Spleen (tissue), 7 donors: Measurements from ENCODE around the gene COLEC12.

Experiments used
- POLR2A ChIP-seq, 3 donors: fragments of 450-650 bp; IDR thresholded peaks; one replicate each; pipeline ENCODE4 v1.5.1; 2017; ENCODE audit warnings: antibody characterized with exemption in 3 of 3, mild to moderate bottlenecking in 1 of 3
- POLR2AphosphoS5 ChIP-seq, 3 donors: sonication (generic); formaldehyde crosslinking; IDR thresholded peaks; one replicate each; pipeline ENCODE4 v1.5.1; 2017; ENCODE audit warnings: antibody characterized with exemption in 3 of 3
- TF ChIP-seq, protein P1 (sequence below), 11 experiments: fragments of 200-600 bp in 7 of 11; fragments of 450-650 bp in 4 of 11; sonication (generic) in 4 of 11; IDR thresholded peaks in 8 of 11; conservative IDR thresholded peaks in 3 of 11; 1 replicate in 7 of 11; 2 replicates in 4 of 11; pipeline versions ENCODE4 v1.4.0 to v1.8.0; 2016 to 2021; ENCODE audit warnings: antibody characterized with exemption in 11 of 11, inconsistent platforms in 4 of 11, mild to moderate bottlenecking in 1 of 11
- donor health status: DM: no; HTN: no; CAD: no; lungs with moderate emphysema.
- donor health status: DM: no; HTN: no; CAD: no.
- donor health status: DM: no; HTN: no; CAD: no.

- no peak for TF ChIP-seq POLR2A (IDR thresholded peaks at IDR 0.05)
- TF ChIP-seq, protein P1, sequence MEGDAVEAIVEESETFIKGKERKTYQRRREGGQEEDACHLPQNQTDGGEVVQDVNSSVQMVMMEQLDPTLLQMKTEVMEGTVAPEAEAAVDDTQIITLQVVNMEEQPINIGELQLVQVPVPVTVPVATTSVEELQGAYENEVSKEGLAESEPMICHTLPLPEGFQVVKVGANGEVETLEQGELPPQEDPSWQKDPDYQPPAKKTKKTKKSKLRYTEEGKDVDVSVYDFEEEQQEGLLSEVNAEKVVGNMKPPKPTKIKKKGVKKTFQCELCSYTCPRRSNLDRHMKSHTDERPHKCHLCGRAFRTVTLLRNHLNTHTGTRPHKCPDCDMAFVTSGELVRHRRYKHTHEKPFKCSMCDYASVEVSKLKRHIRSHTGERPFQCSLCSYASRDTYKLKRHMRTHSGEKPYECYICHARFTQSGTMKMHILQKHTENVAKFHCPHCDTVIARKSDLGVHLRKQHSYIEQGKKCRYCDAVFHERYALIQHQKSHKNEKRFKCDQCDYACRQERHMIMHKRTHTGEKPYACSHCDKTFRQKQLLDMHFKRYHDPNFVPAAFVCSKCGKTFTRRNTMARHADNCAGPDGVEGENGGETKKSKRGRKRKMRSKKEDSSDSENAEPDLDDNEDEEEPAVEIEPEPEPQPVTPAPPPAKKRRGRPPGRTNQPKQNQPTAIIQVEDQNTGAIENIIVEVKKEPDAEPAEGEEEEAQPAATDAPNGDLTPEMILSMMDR (IDR thresholded peaks at IDR 0.05 in 8 of 11, conservative IDR thresholded peaks at IDR 0.05 in 3 of 11): no peak
- no peak for TF ChIP-seq POLR2AphosphoS5 (IDR thresholded peaks at IDR 0.05)
Measured at GRCh38 chr18:457140-457519, 43.4 kb downstream of the COLEC12 start.
